ENCODE measurements around the gene MAP1S.
"Not testable (repeated sequence)": the region's sequence is repeated elsewhere in the genome, so short reads cannot be mapped to it uniquely, and the experiment has no call there.

The MAP1S gene

GRCh38 chr19:17764348-17764747, 45.1 kb downstream of the MAP1S start:
- no peak for DNase-seq

- no peak for DNase-seq
These were observed 45.9 kb downstream of the MAP1S start for GRCh38 chr19:17765069-17765618.

GRCh38 chr19:17766543-17767131, 47.4 kb downstream of the MAP1S start:
- DNase-seq, result peak in 1 of 2 experiments; percentile 25

GRCh38 chr19:17767559-17767958, 48.3 kb downstream of the MAP1S start:
- no peak for DNase-seq

- DNase-seq, result no peak
These were observed 51.3 kb downstream of the MAP1S start for GRCh38 chr19:17770613-17771012.

- DNase-seq, result no peak
These were observed 52.9 kb downstream of the MAP1S start for GRCh38 chr19:17772172-17772571.

GRCh38 chr19:17775245-17775927, 56.1 kb downstream of the MAP1S start:
- DNase-seq, result peak in 1 of 2 experiments; percentile 32

- no peak for DNase-seq
These were observed 56.9 kb downstream of the MAP1S start for GRCh38 chr19:17775991-17776803.

- DNase-seq, result not testable (repeated sequence)
These were observed 58.6 kb downstream of the MAP1S start for GRCh38 chr19:17777840-17778239.

- no peak for DNase-seq
These were observed 59.1 kb downstream of the MAP1S start for GRCh38 chr19:17778251-17778967.

- no peak for DNase-seq
These were observed 60.0 kb downstream of the MAP1S start for GRCh38 chr19:17778968-17779929.

GRCh38 chr19:17780781-17781180, 61.5 kb downstream of the MAP1S start:
- no peak for DNase-seq

- DNase-seq, result not testable (repeated sequence)
These were observed 64.4 kb downstream of the MAP1S start for GRCh38 chr19:17783721-17784120.
